SIG-M5 treated with dmso at 0.1 percent for 504 hours (cell line): ENCODE data around the gene TMEM131.
A peak's percentile ranks its signal among the peaks of the same experiment; 100 is the strongest.

ENCODE experiments used
- DNase-seq: peaks from one replicate; lab custom pipeline; 2025; ENCODE audit not compliant: unreplicated experiment; lab: John Stamatoyannopoulos, UW

Gene TMEM131

DNA sequence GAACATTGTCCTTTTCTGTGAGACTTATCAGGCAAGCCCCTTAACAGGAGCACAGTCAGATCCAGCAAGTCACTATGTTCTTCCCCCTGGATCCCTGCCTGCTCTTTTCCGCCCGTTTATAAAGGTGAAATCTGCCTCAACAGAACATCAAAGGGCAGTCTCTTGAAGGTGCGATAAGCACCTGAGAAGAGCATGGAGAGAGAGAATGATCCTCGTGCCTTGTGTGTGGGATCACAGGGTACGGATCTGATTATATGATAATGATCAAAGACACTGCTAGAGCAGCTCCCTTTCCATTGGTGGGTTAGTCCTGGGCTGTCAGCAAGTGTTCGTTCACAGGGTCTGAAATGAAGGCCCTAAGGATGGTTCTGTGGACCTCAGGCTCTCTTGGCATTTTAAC lies 176.0 kb downstream of the TMEM131 start:
- DNase-seq: no peak

DNA sequence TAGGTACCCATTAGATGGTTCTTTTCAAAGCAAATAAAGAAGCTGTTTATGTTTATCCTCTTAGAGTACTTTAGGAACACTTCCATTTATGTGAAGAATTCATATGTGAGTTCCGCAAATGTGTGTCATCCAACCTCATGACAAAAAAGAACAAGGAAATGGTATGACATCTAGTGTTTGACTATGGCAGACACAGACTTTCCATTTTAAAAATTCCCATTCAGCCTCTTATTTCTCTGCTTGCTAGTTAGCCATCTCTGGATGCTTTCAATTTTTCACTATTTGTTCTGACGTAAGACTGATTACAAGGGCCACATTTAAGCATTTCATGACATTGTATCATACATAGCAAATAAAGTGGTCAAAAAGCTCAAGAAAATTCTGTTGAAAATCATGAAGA lies 179.3 kb downstream of the TMEM131 start:
- DNase-seq: no peak

DNA sequence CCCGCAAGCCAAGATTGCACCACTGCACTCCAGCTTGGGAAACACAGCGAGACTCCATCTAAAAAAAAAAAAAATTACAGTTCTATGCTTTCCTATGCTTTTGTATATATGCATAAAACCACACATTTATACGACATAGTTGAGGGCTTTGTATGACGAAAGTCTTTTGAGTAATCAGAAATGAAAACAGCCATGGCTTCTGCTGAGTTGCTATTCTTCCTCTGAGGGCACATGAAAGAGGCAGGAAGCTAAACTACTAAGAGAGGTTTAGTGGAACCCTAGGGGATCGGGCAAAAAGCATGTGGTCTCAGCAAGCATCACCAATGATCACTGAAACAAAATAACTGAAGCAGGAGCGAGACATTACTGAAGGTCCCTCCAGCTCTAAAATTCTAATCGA lies 182.8 kb downstream of the TMEM131 start:
- DNase-seq: peak; percentile 17

DNA sequence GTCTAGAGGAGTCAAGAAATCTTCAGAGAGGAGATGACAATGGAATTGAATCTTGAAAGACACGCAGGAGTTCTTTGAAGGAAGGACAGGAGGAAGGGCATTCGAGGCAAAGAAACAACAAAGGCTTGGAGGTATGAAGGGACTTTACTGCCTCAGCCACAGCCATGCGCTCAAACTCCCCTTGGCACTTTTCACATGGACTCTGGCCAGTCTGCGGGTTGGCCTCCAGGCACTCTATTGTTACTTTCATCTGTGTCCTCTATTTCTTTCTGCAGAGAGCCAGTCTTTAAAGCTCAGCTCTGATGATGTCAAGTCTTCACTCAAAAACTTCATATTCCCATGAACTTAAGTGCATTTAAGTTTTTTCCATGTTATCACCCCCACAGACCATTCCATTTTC lies 186.9 kb downstream of the TMEM131 start:
- no peak for DNase-seq

DNA sequence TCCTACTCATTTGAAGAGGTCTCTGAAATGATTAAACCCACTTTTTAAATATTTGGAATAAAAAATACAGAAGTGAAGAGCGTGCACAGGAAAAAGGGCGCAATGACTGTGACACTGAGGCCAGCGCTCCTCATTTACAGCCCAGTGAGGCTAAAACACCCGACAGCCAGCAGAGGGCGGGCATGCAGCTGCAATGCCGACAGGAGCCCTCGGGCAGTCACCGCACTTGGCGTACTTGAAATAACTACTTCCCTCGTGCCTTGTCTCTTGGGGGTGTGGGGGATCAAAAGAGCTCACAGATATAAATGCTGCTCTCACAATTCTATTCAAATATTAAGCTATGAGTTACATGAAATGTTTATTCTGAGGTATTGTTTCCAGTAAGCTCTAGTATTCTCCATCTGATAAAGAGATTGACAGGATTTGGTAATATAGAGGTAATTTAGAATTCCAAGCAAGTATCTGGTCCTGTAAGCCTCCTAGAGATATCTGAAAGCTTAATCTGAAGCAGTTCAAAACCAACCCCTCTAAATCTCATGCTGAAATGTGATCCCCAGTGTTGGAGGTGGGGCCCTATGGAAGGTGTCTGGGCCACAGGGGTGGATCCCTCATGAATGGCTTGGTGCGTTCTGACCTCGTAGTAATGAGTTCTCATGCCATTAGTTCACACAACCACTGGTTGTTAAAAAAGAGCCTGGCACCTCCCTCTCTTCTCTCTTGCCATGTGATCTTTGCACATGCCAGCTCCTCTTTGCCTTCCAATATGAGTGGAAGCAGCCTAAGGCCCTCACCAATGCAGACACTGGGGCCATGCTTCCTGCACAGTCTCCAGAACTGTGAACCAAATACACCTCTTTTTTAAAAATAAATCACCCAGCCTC lies 188.8 kb downstream of the TMEM131 start:
- peak; percentile 84 for DNase-seq

DNA sequence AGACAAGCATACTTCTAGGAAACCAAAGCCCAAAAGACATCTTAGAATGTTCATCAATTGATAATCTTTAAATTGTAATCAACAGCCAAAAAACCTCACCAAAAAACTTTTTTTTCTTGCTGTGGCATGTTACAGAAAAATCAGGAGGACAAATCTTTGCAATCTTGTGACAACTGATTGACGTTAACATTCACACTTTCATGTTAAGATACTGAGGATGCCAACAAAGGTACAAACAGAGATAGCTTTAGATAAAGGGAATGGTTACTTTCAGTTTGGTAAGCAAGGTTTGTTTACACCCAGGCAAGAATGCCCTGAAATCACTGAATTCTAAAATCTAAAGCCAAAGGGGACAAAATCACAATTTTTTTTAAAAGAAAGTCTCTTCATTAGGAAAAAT lies 190.0 kb downstream of the TMEM131 start:
- no peak for DNase-seq

DNA sequence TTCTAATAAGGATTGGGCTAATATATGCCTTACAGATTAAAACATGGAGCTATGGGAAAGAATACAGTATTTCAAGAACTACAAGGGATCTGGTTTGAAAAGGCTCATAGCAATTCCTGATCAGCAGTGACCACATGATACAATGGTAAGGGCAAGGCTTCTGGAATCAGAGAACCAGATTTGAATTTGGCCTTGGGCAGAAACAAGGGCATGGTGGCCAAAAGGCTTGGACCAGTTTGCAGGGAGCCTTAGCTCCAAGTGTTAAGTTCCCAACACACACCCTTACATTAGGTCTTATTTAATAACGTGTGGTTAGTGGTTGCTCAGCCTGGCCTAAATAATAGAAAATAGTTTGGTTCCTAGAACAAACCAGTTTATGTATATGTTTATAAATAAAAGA lies 194.7 kb downstream of the TMEM131 start:
- no peak for DNase-seq

DNA sequence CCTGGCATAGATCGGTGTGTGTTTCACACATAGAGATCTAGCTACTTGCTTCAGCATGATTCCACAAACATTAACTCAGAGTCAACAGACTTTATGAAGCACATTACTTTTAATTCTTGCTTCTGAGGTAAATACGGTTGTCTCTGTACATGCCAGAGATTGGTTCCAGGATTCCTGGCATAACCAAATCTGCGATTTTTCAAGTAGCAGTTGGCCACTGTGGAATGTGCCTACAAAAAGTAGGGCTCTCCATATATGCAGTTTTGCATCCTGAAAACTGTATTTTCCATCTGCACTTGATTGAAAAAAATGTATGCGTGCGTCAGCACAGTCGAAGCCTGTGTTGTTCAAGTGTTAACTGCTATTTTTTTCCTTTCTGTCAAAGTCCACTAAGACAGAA lies 197.3 kb downstream of the TMEM131 start:
- no peak for DNase-seq

DNA sequence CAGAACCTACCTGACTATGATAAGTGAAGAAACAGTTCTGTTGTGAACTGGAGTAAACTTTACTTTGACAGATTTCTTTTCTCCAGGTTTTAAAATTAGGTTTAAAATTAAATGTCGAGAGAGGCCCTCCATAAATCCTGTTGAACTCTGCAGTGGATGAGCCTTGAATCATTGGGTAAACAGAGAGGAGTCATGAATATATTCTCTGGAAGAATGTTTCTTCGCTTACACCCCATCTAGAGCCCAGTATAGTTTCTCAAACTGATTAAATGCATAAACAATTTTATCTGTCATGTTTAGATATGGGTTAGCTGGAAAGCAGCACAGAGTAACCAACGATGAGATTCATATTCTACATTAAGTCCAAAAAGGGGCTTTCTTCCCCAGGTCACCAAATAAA lies 198.4 kb downstream of the TMEM131 start:
- no peak for DNase-seq

DNA sequence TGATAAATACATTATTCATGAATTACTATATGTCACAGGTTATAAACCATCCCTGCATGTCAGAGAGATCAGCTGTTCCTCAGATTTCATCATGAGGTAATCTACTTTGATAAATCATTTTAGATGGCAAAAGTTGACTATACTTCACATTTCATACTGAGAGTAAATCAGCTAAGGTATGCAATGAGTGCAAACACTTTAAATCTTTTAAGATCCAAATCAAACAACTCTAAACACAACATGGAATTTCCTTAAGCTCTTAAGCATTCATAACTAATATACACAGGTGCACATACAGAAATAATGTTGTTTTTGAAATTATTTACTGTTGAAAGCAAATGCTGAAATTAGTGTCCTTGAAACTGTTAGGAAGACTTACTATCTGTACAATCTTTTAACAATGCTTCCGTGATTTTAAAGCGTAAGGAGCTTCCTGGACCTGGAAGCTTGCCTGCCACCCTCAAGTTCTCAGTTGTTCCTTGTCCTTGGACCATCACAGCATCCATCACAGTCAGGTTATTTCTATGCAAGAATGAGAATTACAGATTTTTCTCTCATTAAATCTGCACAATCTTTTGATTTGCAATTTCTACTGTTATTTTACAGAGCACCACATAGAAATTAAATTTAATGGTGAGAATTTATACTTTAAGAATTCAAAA lies 199.2 kb downstream of the TMEM131 start:
- no peak for DNase-seq

DNA sequence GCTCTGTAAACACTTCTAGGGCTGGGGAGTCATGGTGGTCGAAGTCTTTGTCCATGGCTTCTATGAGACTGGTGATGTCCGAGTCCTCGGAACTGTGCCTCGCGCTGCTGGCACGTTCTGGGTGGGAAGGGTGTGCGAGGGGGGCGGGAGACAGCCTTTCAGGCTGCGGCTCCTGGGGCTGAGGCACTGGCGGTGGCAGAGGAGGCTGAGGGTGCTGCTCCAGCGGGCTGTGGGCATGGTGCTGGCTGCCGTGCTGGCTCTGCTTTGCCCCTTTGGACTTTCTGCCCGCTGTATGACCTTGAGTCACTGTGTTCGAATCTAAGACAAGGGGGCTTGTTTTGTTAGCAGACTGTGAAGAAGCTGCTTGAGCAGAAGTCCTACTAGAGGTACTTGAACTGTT lies 203.3 kb downstream of the TMEM131 start:
- DNase-seq: no peak

DNA sequence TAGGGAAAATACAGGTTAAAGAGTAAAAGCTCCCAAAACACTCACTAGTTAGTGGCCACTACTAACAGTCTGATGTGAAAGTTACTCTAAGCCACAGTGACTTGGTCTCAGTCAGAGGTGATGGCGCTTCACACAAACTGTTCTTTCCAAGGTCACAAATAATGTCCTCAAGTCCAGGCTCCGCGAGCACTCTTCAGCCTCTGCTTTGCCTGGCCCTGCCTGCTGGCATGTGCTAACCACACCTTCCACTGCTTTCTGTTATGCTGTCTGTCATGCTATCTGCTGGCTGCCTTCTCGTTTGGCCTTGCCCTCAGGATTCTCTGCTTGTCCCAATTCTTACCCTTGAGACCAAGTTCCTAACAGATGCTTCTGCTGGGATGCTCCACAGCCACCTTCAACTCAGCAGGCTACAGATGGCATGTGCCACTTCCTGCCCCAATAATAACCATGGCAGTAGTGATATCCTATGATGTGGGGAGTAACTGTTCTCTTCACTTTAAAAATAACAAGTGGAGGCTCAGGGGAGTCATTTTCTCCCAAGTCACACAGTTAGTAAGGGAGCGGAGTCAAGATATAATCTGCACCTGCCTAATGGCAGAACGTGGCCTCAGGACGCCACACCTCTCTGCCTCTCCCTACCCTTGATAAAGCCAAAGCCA lies 206.6 kb downstream of the TMEM131 start:
- DNase-seq: no peak

DNA sequence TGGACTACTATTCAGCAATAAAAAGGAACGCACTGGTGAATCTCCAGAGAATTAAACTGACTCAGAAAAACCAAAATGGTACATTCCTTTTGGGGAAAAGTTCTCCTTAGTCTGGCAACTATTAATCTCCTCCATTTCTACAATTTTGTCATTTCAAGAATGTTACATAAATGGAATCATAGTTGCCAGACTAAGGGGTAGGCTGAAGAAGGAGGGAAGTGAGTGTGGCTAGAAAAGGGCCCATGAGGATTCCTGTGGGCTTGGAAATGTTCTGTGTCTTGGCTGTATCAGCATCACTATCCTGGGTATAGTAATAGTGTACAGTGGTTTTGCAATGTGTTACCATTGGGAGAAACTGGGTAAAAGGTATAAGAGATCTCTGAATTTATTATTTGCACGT lies 209.9 kb downstream of the TMEM131 start:
- no peak for DNase-seq

DNA sequence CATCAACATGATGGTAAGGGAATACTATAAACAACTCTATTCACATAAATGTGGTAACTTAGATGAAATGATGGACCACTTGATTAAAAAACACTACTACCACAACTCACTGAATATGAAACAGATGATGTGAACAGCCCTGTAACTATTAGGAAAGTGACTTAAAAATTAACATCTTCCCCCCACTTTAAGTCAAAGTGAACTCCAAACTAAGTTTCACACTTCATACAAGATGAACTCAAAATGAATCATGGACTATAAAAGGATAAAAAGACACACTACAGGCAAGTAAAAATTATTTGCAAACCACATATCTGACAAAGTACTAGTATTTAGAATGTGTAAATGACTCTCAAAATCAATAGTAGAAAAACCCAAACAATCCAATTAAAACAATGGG lies 210.8 kb downstream of the TMEM131 start:
- no peak for DNase-seq

DNA sequence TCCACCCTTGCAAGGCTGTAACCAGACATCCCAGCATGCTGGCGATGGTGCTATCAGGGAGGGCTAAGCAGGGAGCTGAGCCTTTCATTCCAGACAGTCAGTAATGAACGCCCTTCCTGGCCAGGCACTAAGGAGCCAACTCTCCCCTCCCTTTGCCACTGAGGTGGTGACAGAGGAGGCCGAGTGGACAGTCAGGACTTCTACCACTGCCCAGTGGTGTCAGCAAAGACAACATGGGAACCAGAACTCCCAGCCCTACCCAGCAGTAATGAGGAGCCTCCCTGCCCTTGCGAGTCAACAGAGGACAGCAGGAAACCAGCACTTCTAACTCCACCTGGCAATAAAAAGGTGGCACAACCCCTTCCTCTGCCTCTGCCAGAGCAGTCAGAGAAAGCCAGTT lies 213.8 kb downstream of the TMEM131 start:
- no peak for DNase-seq

DNA sequence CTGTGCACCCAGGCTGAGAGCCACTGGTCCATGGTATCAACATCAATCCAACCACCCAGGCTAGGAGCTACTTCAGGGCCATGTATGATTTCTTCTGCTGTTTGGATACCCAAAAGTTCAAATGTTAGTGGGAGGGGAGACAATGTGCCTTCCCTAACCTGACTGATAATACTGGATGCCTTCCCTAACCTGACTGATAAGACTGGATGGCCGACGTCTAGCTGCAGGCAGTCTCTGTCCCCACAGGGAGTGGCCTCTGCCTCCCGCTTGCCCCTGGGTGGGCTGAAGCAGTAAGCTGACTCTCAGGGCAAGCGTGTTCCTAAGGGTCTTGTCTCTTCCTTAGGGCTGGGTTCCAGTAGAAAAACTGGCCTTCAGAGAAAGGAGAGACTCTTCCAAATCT lies 216.6 kb downstream of the TMEM131 start:
- no peak for DNase-seq

DNA sequence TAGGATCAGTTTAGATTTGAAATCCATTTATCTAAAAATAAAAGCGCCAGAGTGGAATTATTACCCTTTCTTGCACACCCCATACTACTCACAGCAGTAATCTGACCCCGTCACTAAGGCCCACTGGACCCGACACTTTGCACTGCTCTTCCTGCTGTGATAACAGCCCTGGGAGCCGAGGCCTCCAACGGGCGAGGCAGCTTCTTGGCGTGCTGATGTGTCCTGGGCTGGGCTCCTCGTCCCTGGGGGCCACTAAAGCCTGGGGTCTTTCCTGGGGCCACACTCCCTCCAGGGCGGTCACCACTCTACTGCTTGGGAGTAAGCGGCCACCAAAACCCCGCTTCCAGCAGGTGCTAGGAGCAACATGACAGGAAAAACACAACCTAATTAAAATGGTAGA lies 220.7 kb downstream of the TMEM131 start:
- DNase-seq: no peak

DNA sequence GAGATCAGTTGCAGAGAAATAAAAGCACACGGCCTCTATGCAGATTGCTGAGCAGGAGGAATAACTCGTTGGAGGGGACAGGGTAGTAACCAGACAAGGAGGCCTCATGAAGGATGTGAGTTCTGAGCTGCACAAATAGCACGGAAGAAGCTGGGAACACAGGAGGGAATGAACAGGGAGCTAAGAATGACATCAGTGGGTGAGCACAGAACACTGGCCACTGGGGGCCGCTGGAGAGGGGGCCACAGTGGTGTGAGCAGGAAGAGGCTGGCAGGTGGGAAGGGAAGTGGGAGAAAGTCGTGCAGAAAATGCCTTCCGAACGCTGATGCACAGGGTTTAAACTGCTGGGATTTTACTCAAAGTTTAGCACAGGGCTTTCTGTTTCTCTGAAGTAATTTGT lies 221.3 kb downstream of the TMEM131 start:
- DNase-seq: no peak

DNA sequence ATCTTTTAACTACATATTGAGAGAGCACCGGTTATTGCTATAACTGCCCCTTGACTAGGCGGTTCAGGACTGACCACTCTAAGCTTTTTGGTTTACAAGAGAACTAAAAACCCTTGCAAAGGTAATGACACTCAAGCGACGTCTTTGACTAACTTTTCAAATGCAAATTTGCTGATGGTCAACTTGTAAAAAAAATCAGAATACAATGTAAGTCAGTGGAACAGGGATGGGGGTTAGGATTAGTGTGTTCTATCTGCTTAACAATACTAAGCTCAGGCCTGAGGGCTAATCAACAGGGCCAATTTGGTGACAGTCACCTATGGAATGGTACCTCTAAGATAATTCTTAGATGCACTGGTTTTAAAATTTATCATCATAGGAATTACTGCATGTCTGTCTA lies 225.3 kb downstream of the TMEM131 start:
- no peak for DNase-seq

DNA sequence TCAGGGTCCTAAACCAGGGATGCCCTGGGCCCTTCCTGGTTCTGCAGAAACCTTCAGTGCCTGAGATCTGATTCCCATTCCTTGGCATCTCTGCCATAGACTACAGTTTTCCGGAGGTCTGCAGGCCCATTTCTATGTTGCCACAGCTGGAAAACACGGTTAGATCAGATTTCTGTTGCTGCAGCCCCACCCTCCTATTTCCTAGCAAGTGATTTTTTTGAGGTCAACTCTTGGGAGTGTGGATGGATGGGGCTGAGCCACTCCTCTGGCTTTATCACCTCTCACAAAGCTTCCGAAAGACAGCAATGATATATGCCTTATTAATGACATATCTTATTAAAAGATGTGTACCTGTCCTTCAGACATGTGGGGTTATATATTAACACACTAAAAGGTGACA lies 226.0 kb downstream of the TMEM131 start:
- DNase-seq: no peak

DNA sequence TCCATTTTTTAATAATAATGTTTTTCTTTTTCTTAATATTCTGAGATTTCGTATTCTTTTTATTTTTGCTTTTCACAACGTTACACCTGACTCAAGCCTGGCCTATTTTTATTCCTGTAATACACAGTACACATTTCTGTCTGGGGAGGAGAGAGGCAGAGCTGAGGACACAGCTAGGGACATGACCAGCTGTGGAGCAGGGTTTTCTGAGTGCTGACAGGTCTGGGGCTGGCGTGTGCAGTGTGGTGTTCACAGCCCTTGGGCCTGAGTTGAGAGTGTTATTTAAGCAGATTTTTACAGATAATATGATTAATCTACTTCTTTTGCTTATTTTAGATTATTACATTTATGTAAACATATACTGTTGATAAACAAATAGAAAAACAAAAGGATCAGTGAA lies 226.4 kb downstream of the TMEM131 start:
- DNase-seq: no peak

DNA sequence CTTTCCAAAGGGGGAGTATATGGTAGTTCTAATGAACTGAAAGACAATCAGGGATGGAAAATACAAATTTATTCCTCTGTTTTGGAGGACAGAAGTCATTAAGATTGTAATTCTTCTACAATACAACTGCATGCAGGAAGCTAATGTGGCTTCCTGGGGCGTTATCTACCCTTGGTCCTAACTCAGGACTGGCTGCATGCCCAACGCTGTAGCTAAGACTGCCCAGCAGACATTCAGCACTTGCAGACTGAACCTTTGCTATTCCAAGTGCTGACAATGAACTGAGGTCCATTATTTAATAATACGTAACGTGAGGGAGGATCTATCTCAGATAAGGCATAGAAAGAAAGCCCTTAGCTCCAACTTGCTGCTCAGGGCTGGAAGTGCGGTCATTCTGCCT lies 229.2 kb downstream of the TMEM131 start:
- no peak for DNase-seq
